Ascending aorta (tissue), 2 donors: ENCODE measurements around the gene NOXA1. TPM values are rescaled to one million over a fixed set of nuclear protein-coding genes. Genes with fewer than 3 reads are reported as not detected.
A peak's percentile ranks its signal among the peaks of the same experiment; 100 is the strongest.
"Not testable (repeated sequence)": the region's sequence is repeated elsewhere in the genome, so short reads cannot be mapped to it uniquely, and the experiment has no call there.

Experiments used
- DNase-seq, 2 donors: peaks; one replicate each; pipeline ENCODE4 v3.0.0-alpha.2; 2019; ENCODE audit warnings: low spot score in 2 of 2
- H3K27ac ChIP-seq, 2 donors: fragments of 200-600 bp; sonication (generic); one replicate each; pipeline ENCODE4 v1.5.1; 2016 to 2017; ENCODE audit warnings: mild to moderate bottlenecking in 1 of 2
- H3K27me3 ChIP-seq: fragments of 200-600 bp; sonication (generic); one replicate; pipeline ENCODE4 v1.5.1; 2017
- H3K36me3 ChIP-seq, 2 donors: fragments of 200-600 bp; sonication (generic); one replicate each; pipeline ENCODE4 v1.5.1; 2016
- H3K4me1 ChIP-seq, 2 donors: fragments of 200-600 bp; sonication (generic); one replicate each; pipeline ENCODE4 v1.5.1; 2016 to 2017; ENCODE audit warnings: mild to moderate bottlenecking in 1 of 2
- H3K4me3 ChIP-seq, 2 donors: fragments of 200-600 bp; sonication (generic); one replicate each; pipeline ENCODE4 v1.5.1; 2016 to 2017; ENCODE audit warnings: mild to moderate bottlenecking in 1 of 2
- H3K9me3 ChIP-seq, 2 donors: fragments of 200-600 bp; sonication (generic); one replicate each; pipeline ENCODE4 v1.5.1; 2016
- intact Hi-C: fragments of 100-400 bp; cut with DNase I; formaldehyde crosslinking; loops from one replicate; pipeline ENCODE4 v1.15.1; 2023
- total RNA-seq: library from RNA; depleted of rRNA; stranded (reverse); fragments of >200 nt; gene quantifications from one replicate; pipeline ENCODE4 v1.1.0, GENCODE V29; 2016
- TF ChIP-seq, protein P1 (sequence below), 3 experiments: fragments of 200-600 bp in 2 of 3; fragments of 450-650 bp in 1 of 3; sonication (generic) in 2 of 3; IDR thresholded peaks; one replicate each; pipeline ENCODE4 v1.5.1; 2016 to 2019; ENCODE audit warnings: antibody characterized with exemption in 3 of 3, mild to moderate bottlenecking in 1 of 3, moderate library complexity in 1 of 3

Gene NOXA1
- total RNA-seq, 1 donor from 2014 or later: 6.9 TPM

- Histone ChIP-seq H3K27me3 (no peaks in the 10 kb centered on the region), H3K4me1 (peaks cover 0 to 8% of the 10 kb centered on the region in 2 donors), H3K4me3 (no peak overlapping the region), H3K36me3 (peaks cover 12 to 20% of the 10 kb centered on the region in 2 donors), H3K9me3 (no peaks in the 10 kb centered on the region), H3K27ac (no peak overlapping the region)
- DNase-seq: no peak
- TF ChIP-seq, protein P1, sequence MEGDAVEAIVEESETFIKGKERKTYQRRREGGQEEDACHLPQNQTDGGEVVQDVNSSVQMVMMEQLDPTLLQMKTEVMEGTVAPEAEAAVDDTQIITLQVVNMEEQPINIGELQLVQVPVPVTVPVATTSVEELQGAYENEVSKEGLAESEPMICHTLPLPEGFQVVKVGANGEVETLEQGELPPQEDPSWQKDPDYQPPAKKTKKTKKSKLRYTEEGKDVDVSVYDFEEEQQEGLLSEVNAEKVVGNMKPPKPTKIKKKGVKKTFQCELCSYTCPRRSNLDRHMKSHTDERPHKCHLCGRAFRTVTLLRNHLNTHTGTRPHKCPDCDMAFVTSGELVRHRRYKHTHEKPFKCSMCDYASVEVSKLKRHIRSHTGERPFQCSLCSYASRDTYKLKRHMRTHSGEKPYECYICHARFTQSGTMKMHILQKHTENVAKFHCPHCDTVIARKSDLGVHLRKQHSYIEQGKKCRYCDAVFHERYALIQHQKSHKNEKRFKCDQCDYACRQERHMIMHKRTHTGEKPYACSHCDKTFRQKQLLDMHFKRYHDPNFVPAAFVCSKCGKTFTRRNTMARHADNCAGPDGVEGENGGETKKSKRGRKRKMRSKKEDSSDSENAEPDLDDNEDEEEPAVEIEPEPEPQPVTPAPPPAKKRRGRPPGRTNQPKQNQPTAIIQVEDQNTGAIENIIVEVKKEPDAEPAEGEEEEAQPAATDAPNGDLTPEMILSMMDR (IDR thresholded peaks at IDR 0.05): no peak
- intact Hi-C loops: no loop called here
These were observed 23.8 kb downstream of the NOXA1 start for GRCh38 chr9:137446851-137447471.

GRCh38 chr9:137447722-137448601 is 24.8 kb downstream of the NOXA1 start:
- H3K27ac ChIP-seq: no peak overlapping the region
- DNase-seq: no peak
- H3K4me3 ChIP-seq: no peak overlapping the region
- no peaks in the 10 kb centered on the region for H3K9me3 ChIP-seq
- peaks cover 20 to 29% of the 10 kb centered on the region in 2 donors for H3K36me3 ChIP-seq
- TF ChIP-seq, protein P1 (IDR thresholded peaks at IDR 0.05): no peak
- no peaks in the 10 kb centered on the region for H3K27me3 ChIP-seq
- intact Hi-C loops: no loop called here
- H3K4me1 ChIP-seq: peaks cover 0 to 8% of the 10 kb centered on the region in 2 donors

GRCh38 chr9:137448602-137448962 is 25.4 kb downstream of the NOXA1 start:
- DNase-seq: no peak
- no peaks in the 10 kb centered on the region for H3K9me3 ChIP-seq
- TF ChIP-seq, protein P1 (IDR thresholded peaks at IDR 0.05): no peak
- no peak overlapping the region for H3K4me3 ChIP-seq
- intact Hi-C loops: no loop called here
- H3K36me3 ChIP-seq: peaks cover 27 to 35% of the 10 kb centered on the region in 2 donors
- peaks cover 0 to 8% of the 10 kb centered on the region in 2 donors for H3K4me1 ChIP-seq
- H3K27me3 ChIP-seq: no peaks in the 10 kb centered on the region
- no peak overlapping the region for H3K27ac ChIP-seq

GRCh38 chr9:137449081-137449844 is 26.1 kb downstream of the NOXA1 start:
- H3K4me1 ChIP-seq: peaks cover 1 to 12% of the 10 kb centered on the region in 2 donors
- peaks cover 27 to 37% of the 10 kb centered on the region in 2 donors for H3K36me3 ChIP-seq
- H3K9me3 ChIP-seq: no peaks in the 10 kb centered on the region
- no peak for DNase-seq
- no peaks in the 10 kb centered on the region for H3K27me3 ChIP-seq
- no peak overlapping the region for H3K27ac ChIP-seq
- no peak overlapping the region for H3K4me3 ChIP-seq
- TF ChIP-seq, protein P1 (IDR thresholded peaks at IDR 0.05): no peak
- intact Hi-C loops: no loop called here

- Histone ChIP-seq H3K27ac (no peak overlapping the region), H3K36me3 (peaks cover 30 to 44% of the 10 kb centered on the region in 2 donors), H3K9me3 (no peaks in the 10 kb centered on the region), H3K27me3 (no peaks in the 10 kb centered on the region), H3K4me1 (peaks cover 9 to 20% of the 10 kb centered on the region in 2 donors), H3K4me3 (no peak overlapping the region)
- intact Hi-C loops: loop anchor here (10.0 kb wide), 1 partner anchor 155 kb away; the partner anchor contains the start of gene ARRDC1
- TF ChIP-seq, protein P1 (IDR thresholded peaks at IDR 0.05): no peak
- DNase-seq: no peak
These were observed 26.8 kb downstream of the NOXA1 start for GRCh38 chr9:137449931-137450538.

DNA sequence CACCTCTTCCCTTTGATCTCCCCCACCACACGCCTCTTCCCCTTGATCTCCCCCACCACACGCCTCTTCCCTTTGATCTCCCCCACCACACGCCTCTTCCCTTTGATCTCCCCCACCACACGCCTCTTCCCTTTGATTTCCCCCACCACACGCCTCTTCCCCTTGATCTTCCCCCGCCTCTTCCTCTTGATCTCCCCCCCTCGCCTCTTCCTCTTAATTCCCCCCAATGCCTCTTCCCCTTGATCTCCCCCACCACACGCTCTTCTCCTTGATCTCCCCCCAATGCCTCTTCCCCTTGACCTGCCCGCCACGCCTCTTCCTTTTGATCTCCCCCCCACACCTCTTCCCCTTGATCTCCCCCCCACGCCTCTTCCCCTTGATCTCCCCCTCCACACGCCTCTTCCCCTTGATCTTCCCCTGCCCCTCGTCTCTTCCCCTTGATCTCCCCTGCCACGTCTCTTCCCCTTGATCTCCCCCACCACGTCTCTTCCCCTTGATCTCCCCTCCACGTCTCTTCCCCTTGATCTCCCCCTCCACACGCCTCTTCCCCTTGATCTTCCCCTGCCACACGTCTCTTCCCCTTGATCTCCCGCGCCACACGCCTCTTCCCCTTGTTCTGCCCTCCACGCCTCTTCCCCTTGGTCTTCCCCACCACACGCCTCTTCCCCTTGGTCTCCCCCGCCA is 27.5 kb downstream of the NOXA1 start:
- peak; percentile 6 to 37 for DNase-seq
- intact Hi-C loops: loop anchor here (10.0 kb wide), 1 partner anchor 154 kb away; the partner anchor contains the start of gene ARRDC1
- not testable (repeated sequence) for H3K27ac ChIP-seq, H3K9me3 ChIP-seq, H3K27me3 ChIP-seq, H3K4me3 ChIP-seq
- H3K36me3 ChIP-seq: peaks cover 36 to 51% of the 10 kb centered on the region in 2 donors
- peaks cover 16 to 22% of the 10 kb centered on the region in 2 donors for H3K4me1 ChIP-seq

DNA sequence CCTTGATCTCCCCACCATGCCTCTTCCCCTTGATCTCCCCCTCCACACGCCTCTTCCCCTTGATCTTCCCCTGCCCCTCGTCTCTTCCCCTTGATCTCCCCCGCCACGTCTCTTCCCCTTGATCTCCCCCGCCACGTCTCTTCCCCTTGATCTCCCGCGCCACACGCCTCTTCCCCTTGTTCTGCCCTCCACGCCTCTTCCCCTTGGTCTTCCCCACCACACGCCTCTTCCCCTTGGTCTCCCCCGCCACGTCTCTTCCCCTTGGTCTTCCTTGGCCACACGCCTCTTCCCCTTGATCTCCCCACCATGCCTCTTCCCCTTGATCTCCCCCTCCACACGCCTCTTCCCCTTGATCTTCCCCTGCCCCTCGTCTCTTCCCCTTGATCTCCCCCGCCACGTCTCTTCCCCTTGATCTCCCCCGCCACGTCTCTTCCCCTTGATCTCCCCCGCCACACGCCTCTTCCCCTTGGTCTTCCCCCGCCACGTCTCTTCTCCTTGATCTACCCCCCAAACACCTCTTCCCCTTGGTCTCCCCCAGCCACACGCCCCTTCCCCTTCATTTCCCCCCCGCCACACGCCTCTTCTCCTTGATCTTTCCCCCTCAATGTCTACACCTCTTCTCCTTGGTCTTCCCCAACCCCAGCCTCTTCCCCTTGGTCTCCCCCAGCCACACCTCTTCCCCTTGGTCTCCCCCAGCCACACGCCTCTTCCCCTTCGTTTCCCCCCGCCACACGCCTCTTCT is 28.2 kb downstream of the NOXA1 start:
- not testable (repeated sequence) for H3K4me3 ChIP-seq, DNase-seq
- H3K36me3 ChIP-seq: peaks cover 39 to 54% of the 10 kb centered on the region in 2 donors

More for the DNA sequence above, 28.2 kb downstream of the NOXA1 start:
- intact Hi-C loops: loop anchor here (10.0 kb wide), 1 partner anchor 153 kb away; the partner anchor contains the start of gene ARRDC1
- not testable (repeated sequence) for H3K9me3 ChIP-seq, H3K27me3 ChIP-seq, H3K27ac ChIP-seq
- peaks cover 23 to 28% of the 10 kb centered on the region in 2 donors for H3K4me1 ChIP-seq
